ENCODE results near the gene TLNRD1.

Gene TLNRD1

GRCh38 chr15:81002009-81002330 lies 1.2 kb downstream of the TLNRD1 start:
- no peak for DNase-seq (ENCODE audit: low read depth)

DNA sequence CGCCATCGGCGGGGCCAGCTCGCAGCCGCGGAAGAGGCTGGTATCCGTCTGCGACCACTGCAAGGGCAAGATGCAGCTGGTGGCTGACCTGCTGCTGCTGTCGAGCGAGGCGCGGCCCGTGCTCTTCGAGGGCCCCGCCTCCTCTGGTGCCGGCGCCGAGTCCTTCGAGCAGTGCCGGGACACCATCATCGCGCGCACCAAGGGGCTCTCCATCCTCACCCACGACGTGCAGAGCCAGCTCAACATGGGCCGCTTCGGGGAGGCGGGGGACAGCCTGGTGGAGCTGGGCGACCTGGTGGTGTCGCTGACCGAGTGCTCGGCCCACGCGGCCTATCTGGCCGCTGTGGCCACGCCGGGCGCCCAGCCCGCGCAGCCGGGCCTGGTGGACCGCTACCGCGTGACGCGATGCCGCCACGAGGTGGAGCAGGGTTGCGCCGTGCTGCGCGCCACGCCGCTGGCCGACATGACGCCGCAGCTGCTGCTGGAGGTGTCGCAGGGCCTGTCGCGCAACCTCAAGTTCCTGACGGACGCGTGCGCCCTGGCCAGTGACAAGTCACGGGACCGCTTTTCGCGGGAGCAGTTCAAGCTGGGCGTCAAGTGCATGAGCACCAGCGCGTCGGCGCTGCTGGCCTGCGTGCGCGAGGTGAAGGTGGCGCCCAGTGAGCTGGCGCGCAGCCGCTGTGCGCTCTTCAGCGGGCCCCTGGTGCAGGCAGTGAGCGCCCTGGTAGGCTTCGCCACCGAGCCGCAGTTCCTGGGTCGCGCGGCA lies 1.8 kb downstream of the TLNRD1 start:
- no peak for DNase-seq (ENCODE audit: low read depth)

GRCh38 chr15:81003097-81003350 lies 2.3 kb downstream of the TLNRD1 start:
- DNase-seq (ENCODE audit: low read depth): no peak

DNA sequence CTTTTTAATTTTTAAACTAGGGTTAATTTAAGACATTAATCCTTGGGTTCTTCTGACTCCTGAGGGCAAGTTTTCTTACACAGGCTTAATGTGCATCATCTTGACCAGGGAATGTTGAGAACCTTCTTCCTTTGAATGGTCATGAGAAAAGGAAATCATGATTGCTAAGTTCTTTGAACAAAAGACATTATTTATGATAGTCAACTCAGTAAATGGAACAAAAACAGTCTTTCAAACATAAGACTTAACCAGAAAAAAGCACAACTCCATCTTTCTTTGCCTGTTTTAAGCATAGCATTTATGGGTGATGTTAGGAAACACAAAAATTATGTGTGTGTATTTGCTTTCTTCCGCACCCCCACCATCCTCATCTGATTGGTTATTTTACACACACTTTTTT lies 5.4 kb downstream of the TLNRD1 start:
- no peak for DNase-seq (ENCODE audit: low read depth)

- DNase-seq (ENCODE audit: low read depth): no peak
Observed at GRCh38 chr15:81007428-81008064, 6.8 kb downstream of the TLNRD1 start.

DNA sequence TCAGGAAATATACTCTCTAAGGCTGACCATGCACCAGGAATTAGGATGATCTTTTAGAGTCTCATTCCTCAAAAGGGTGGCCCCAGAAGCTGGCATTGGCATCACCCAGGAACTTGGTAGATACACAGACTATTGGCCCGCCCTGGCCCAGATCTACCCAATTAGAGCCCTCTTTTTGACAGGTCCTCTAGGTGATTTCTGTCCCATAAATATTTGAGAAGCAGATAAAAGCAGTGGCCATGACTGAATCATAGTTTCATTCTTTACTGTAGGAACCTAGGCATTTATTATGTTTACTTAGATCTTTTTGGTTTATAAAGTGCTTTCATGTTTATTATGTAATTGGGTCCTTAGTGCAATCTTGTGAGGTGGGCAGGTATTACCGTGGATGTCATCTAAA lies 7.6 kb downstream of the TLNRD1 start:
- no peak for DNase-seq (ENCODE audit: low read depth)

GRCh38 chr15:81010086-81010485 lies 9.4 kb downstream of the TLNRD1 start:
- DNase-seq (ENCODE audit: low read depth): no peak

GRCh38 chr15:81011593-81011992 lies 10.9 kb downstream of the TLNRD1 start:
- DNase-seq (ENCODE audit: low read depth): no peak

GRCh38 chr15:81012588-81012987 lies 11.9 kb downstream of the TLNRD1 start:
- no peak for DNase-seq (ENCODE audit: low read depth)

- DNase-seq (ENCODE audit: low read depth): no peak
Observed at GRCh38 chr15:81013396-81013929, 12.7 kb downstream of the TLNRD1 start.

DNA sequence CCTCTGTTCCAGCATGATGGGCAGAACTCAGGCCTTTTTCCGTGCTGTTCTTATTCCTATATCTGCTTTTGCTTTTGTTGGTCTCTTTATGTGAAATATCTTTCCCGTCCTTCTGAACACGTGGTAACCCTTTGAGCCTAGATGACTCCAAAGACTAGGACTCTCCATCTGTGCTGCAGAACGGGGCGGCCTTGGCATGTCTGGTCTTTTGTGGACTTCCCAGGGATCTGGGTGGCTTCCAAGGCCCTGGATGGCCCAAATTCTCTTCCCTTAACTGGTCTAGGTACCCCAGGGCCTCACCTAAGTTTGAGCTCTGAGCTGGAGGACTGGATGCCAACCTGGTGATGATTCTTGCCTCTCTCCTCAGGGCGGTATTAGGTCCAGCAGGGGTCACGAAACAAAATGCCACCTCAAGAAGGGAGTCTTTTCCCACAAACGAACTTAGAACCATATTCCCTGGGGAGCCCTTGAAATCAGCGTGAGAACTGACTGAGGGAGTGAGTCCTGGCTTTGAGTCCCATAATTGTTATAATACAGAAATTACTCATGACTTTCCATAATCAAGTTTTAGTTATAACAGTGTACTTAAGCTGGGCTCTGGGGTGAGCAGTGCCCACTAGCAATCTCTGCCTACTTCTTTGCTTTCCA lies 13.8 kb downstream of the TLNRD1 start:
- DNase-seq (ENCODE audit: low read depth): no peak

GRCh38 chr15:81015621-81016488 lies 15.1 kb downstream of the TLNRD1 start:
- DNase-seq (ENCODE audit: low read depth): peak; percentile 69

GRCh38 chr15:81016489-81017068 lies 15.9 kb downstream of the TLNRD1 start:
- no peak for DNase-seq (ENCODE audit: low read depth)

DNA sequence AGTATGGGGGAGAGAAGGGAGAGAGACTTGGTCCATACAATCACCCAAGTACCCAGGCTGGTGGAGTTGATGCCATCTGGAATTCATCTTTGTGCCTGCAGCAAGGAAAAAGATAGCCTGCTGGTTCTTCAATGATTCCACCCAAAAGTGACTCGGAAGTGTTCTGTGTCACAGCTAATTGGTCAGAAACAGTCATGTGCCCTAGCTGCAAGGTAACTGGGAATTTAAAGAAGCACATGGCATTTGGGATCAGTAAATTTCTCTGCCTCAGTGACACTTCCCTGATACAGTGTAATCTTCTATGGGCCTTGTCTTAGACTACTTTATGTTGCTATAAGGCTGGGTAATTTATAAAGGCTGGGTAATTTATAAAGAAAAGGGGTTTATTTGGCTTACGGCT lies 17.5 kb downstream of the TLNRD1 start:
- DNase-seq (ENCODE audit: low read depth): no peak

DNA sequence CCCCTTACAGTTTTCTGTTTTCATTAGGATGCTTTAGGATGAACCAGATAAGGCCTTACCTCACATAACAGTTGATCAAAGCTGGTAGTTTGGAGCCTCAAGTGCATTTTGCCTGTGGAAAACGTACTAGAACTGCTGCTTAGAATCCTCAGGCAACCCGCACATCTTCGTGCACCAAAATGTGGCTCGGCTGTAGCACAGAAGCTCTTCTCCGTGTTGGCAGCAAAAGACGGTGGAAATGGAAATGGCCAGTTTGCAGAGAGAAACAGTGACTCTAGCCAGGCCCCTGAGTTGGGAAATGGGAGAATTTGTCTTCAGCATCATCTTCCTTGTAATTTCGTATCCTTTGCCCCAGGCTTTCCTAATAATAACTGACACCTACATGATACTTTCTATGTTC lies 20.6 kb downstream of the TLNRD1 start:
- DNase-seq (ENCODE audit: low read depth): no peak

GRCh38 chr15:81023483-81024264 lies 23.0 kb downstream of the TLNRD1 start:
- peak; percentile 90 for DNase-seq (ENCODE audit: low read depth)

GRCh38 chr15:81024265-81024872 lies 23.6 kb downstream of the TLNRD1 start:
- no peak for DNase-seq (ENCODE audit: low read depth)

GRCh38 chr15:81024936-81025335 lies 24.2 kb downstream of the TLNRD1 start:
- no peak for DNase-seq (ENCODE audit: low read depth)

- no peak for DNase-seq (ENCODE audit: low read depth)
Observed at GRCh38 chr15:81025721-81026370, 25.1 kb downstream of the TLNRD1 start.

DNA sequence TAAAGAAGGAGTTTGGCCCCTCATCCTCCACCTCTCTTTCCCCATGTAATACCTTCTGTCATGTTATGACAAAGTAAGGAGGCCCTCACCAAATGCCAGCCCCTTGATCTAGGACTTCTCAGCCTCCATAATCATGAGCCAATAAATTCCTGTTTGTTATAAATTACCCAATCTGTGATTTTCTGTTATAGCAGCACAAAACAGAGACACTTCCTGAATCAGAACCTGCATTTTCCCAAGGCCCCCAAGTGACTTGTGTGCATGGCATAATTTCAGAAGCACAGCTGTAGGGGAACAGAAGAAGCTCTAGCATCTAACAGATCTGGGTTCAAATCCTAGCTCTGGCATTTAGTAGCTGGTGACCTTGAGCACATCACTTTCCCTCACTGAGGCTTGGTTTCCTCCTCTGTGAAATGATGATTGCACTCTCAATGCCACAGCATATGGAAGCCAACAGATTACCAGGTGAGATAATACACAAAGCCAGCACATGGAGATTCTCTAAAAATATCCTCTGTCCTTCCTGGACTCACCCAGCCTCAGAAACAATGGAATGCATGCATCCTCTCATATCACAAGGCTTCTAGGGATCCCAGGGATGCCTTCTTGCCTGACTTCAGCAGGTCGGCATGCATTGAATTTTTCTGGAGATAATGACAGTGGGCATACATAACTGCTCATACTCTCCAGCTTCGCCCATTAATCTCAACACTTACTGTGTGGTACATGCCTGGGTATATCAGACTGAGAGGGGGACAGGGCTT lies 26.3 kb downstream of the TLNRD1 start:
- DNase-seq (ENCODE audit: low read depth): no peak

All from stromal cell of bone marrow (primary cell).